Measurements from ENCODE around the gene PXDN.
"Not testable (repeated sequence)": the region's sequence is repeated elsewhere in the genome, so short reads cannot be mapped to it uniquely, and the experiment has no call there.

Gene PXDN

GRCh38 chr2:1625281-1626001, 118.9 kb downstream of the PXDN start:
- peak; percentile 77 for DNase-seq

- no peak for DNase-seq
These were observed 120.3 kb downstream of the PXDN start for GRCh38 chr2:1623906-1624445.

GRCh38 chr2:1622521-1623200, 121.7 kb downstream of the PXDN start:
- no peak for DNase-seq

GRCh38 chr2:1621976-1622375, 122.3 kb downstream of the PXDN start:
- DNase-seq: not testable (repeated sequence)

GRCh38 chr2:1621501-1621900, 122.8 kb downstream of the PXDN start:
- DNase-seq: no peak

GRCh38 chr2:1621041-1621440, 123.3 kb downstream of the PXDN start:
- no peak for DNase-seq

- DNase-seq: no peak
These were observed 124.2 kb downstream of the PXDN start for GRCh38 chr2:1620081-1620480.

- no peak for DNase-seq
These were observed 124.8 kb downstream of the PXDN start for GRCh38 chr2:1619556-1619955.

GRCh38 chr2:1618974-1619373, 125.3 kb downstream of the PXDN start:
- DNase-seq: no peak

GRCh38 chr2:1618191-1618961, 125.9 kb downstream of the PXDN start:
- no peak for DNase-seq

GRCh38 chr2:1617425-1618021, 126.8 kb downstream of the PXDN start:
- no peak for DNase-seq

GRCh38 chr2:1614564-1614963, 129.8 kb downstream of the PXDN start:
- no peak for DNase-seq

- no peak for DNase-seq
These were observed 130.5 kb downstream of the PXDN start for GRCh38 chr2:1613731-1614354.

- no peak for DNase-seq
These were observed 131.3 kb downstream of the PXDN start for GRCh38 chr2:1613078-1613445.

- DNase-seq: no peak
These were observed 131.8 kb downstream of the PXDN start for GRCh38 chr2:1612391-1613077.

GRCh38 chr2:1611886-1612285, 132.4 kb downstream of the PXDN start:
- no peak for DNase-seq

GRCh38 chr2:1610096-1610485, 134.2 kb downstream of the PXDN start:
- no peak for DNase-seq

GRCh38 chr2:1609485-1610095, 134.7 kb downstream of the PXDN start:
- no peak for DNase-seq

GRCh38 chr2:1609040-1609439, 135.3 kb downstream of the PXDN start:
- no peak for DNase-seq

- DNase-seq: peak; percentile 45
These were observed 136.2 kb downstream of the PXDN start for GRCh38 chr2:1607971-1608688.

All from EL (cell line).